HG02623 (cell line): ENCODE results near the gene OCEL1.

Experiments used
- ATAC-seq: cut with Tn5 transposase; IDR thresholded peaks from one replicate; pipeline ENCODE4 v1.9.1; 2021; ENCODE audit warnings: moderate library complexity; ENCODE audit not compliant: unreplicated experiment

Gene OCEL1

GRCh38 chr19:17209126-17210036, 16.6 kb upstream of the OCEL1 start:
- ATAC-seq: no peak

- no peak for ATAC-seq
Observed at GRCh38 chr19:17210296-17210695, 15.7 kb upstream of the OCEL1 start.

- no peak for ATAC-seq
Observed at GRCh38 chr19:17211547-17212446, 14.2 kb upstream of the OCEL1 start.

DNA sequence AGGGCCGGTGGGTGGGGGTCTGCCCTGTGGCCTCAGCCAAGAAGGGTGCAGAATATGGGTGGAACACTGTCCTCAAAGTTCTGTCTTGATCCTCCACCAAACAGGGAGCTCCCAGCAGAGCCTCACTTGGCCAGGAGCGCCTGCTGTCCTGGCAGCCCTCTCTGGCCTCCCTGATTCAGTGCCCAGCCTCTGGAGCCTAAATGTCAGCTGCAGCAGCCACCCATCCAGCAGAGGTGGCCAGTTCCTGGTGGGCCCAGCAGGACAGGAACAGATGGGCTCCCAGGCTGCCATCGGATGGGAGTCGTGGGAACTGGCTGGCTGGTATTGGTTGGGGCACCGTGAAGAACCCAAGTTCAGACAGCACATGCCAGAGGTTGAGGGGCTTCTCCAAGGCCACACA, 12.7 kb upstream of the OCEL1 start:
- no peak for ATAC-seq

GRCh38 chr19:17214508-17215126, 11.4 kb upstream of the OCEL1 start:
- ATAC-seq: no peak

DNA sequence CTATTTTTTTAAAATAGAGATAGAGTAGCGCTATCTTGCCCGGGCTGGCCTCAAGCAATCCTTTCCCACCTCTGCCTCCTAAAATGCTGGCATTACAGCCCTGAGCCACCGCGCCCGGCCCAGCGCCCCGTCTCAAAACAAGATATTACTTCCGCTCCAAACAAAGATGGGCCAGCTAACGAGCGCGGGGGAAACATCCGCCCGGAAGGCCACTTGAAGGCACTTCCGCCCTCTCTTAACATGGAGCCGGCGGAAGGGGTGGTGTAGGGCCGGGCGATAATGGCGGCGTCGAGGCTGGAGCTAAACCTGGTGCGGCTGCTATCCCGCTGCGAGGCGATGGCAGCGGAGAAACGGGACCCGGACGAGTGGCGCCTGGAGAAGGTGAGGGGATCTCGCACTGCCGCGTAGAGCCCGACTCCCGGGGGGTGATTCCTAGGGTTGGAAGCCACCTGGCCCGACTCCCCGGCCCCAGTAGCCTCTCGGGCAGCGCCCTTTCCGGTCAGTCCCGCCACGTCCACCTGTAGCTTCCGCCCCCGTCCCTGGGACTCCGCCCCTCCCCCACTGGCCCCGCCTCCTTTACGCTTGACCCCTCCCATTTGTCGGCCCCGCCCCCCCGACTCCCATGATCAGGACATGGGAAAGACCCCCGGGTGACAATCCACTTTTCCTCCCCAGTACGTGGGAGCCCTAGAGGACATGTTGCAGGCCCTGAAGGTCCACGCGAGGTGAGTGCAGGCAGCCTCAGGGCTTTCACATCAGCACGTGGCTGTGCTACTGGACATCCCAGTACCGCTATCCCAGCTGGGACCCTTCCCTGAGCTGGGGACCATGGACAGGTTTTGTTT, 10.7 kb upstream of the OCEL1 start, which contains the start of gene USE1:
TSS of gene USE1 (plus strand) at position 231 of the 845 bp plus-strand sequence. CDS start at position 280, 49 bp downstream.
- peak; percentile 67 for ATAC-seq

- ATAC-seq: no peak
Observed at GRCh38 chr19:17216058-17216670, 9.9 kb upstream of the OCEL1 start.

DNA sequence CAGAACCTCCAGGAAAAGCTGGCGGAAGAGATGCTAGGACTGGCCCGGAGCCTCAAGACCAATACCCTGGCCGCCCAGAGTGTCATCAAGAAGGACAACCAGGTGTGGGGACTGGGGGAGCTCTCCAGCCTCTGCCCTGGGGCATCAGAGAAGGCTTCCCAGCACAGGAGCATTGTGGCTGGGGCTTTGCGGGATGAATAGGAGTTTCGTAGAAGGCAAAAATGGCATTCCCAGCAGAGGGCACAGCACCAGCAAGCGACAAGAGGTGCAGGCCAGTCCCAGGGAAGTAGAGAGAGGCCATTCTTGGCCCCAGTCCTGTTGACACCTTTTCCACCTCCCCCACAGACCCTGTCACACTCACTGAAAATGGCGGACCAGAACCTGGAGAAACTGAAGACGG, 6.7 kb upstream of the OCEL1 start:
- ATAC-seq: no peak

DNA sequence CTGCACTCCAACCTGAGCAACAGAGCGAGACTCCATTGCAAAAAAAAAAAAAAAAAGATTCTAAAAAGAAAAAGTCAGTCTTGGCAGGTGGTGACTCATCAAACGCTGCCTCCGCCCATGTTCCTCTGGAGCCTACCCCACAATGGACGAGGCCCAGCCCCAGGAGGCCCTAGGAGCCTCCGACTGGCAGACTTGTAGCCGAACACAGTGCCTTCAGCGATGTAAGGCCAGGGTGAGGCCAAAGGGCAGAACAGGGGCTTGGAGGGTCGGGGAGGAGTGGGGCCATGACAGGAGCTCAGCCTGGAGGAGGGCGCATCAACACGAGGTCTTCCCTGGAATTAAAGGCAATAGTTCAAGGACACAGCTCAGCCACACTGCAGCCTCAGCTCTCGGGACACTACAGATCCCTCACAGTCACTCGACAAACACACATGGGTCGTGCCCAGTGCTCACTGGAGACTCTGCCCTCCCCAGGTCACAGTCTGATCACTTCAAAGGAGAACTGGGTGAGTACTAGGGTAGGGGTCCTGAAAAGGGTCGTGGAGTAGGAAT, 5.7 kb upstream of the OCEL1 start:
- ATAC-seq: no peak

GRCh38 chr19:17225053-17225452, 973 bp upstream of the OCEL1 start:
- no peak for ATAC-seq

GRCh38 chr19:17227798-17228367, 1.9 kb downstream of the OCEL1 start:
- ATAC-seq: no peak

- no peak for ATAC-seq
Observed at GRCh38 chr19:17229890-17230289, 3.9 kb downstream of the OCEL1 start.

DNA sequence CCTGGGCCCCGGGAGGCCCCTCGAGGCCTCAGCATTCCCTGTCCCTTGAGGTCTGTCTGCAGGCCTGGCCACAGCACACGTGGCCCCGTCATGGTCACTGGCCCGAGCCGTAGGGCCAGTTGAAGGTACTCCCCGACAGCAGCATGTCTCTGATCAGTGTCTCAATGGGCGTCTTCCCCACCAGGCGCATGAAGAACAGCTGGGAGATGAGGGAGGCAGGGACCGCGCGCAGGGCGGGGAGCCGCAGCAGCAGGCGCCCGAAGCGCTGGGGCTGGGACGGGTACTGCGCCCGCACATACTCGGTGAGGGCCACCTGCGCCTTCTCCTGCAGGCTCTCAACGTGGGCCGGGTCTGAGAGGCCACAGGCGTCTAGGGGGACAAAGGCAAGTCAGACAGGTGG, 6.2 kb downstream of the OCEL1 start:
- ATAC-seq: no peak

DNA sequence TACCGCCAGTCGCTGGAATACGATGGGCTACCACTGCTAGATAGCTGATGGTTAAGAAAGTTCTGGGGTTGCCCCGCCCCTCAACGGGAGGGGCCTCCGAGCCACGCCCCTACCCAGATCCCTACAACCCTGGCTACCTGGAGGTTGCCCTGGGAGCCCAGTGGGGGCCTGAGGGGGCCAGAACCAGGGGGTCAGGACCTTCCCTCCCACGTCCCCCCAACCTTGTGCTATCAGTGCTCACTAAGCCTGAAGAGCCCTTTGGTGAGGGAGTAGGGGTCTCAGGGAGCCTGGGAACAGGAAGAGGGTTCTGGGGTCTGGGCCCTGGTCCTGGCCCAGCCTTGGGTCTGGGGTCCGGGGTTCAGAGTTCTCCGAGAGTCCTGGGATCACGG, 8.9 kb downstream of the OCEL1 start:
- no peak for ATAC-seq

DNA sequence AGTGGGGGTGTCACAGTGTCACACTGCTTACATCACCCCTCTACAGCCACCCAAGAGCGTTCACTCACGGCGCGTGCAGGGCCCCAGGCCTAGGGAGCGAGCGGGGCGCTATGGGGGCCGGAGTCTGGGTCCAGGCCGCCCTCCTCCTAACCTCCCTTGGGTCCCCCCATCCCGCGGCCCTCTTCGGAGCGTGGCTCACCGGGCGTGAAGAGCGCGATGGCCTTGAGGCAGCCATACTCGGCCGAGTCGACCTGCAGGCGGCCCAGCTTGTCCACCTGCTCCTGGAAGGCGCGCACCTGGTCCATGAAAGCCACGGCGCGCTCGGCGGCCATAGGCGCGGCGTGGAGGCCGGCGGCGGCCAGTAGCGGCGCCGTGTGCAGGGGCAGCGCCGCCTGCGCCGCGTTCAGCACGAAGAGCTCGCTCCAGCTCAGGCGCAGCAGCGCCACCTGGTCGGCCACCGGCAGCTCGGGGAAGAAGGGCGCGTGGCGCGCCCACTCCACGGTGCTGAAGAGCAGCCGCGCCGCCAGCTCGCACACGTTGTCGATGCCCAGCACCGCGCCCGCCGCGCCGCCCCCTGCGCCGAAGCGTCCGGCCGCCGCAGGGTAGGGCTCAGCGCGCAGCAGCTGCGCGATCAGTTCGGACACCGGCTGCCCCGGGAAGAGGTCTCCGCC, 9.4 kb downstream of the OCEL1 start:
- no peak for ATAC-seq

GRCh38 chr19:17235971-17236777, 10.1 kb downstream of the OCEL1 start:
- ATAC-seq: no peak

GRCh38 chr19:17236811-17237543, 11.0 kb downstream of the OCEL1 start:
- ATAC-seq: no peak
